SK-N-SH (cell line): ENCODE measurements around the gene OAF.

Source experiments
- CHD2 ChIP-seq: fragments of 150-350 bp; IDR thresholded peaks from 2 replicates; pipeline ENCODE4 v1.6.1; 2018; ENCODE audit warnings: low read length; ENCODE audit not compliant: partially characterized antibody
- JUND ChIP-seq: IDR thresholded peaks from 2 replicates; pipeline ENCODE4 v1.4.0; 2012
- NRF1 ChIP-seq: IDR thresholded peaks from 2 replicates; pipeline ENCODE4 v1.6.1; 2012; ENCODE audit warnings: low read depth, mild to moderate bottlenecking, low read length
- POLR2AphosphoS5 ChIP-seq: IDR thresholded peaks from 2 replicates; pipeline ENCODE4 v1.6.1; 2012; ENCODE audit warnings: low read depth, low read length
- RAD21 ChIP-seq: IDR thresholded peaks from 2 replicates; pipeline ENCODE4 v1.6.1; 2012; ENCODE audit warnings: mild to moderate bottlenecking, low read length
- TCF12 ChIP-seq: IDR thresholded peaks from 2 replicates; pipeline ENCODE4 v1.4.0; 2012
- TF ChIP-seq, protein P1 (sequence below): fragments of 200-600 bp; sonication (generic); IDR thresholded peaks from 2 replicates; pipeline ENCODE4 v1.6.1; 2017; ENCODE audit warnings: antibody characterized with exemption, mild to moderate bottlenecking, moderate library complexity
- TF ChIP-seq, protein P2 (sequence below): IDR thresholded peaks from 2 replicates; pipeline ENCODE4 v1.4.0; 2012; ENCODE audit warnings: low read depth, borderline replicate concordance

DNA sequence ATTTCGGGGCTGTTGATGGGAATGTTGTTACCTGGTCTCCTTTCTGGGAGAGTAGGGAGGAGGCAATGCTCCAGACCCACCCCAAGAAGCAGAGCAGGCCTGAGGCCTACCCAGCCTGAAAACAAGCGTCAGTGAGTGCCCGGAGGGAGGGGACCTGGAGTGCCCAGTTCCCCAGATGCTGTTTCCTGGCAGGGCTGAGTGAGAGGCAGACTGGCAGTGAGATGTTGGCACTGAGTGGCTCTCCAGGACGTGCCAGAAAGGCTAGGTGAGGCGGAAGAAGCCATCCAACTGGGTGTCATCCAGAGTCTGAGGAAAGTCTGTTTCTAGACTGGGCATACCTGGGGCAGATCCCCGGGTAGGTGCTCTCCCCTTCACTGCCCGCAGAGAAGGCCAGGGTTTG, 30.4 kb downstream of the OAF start:
- TF ChIP-seq CHD2 (no peak), NRF1 (no peak), RAD21 (no peak), JUND (no peak), POLR2AphosphoS5 (no peak), TCF12 (no peak)
- TF ChIP-seq, protein P1, sequence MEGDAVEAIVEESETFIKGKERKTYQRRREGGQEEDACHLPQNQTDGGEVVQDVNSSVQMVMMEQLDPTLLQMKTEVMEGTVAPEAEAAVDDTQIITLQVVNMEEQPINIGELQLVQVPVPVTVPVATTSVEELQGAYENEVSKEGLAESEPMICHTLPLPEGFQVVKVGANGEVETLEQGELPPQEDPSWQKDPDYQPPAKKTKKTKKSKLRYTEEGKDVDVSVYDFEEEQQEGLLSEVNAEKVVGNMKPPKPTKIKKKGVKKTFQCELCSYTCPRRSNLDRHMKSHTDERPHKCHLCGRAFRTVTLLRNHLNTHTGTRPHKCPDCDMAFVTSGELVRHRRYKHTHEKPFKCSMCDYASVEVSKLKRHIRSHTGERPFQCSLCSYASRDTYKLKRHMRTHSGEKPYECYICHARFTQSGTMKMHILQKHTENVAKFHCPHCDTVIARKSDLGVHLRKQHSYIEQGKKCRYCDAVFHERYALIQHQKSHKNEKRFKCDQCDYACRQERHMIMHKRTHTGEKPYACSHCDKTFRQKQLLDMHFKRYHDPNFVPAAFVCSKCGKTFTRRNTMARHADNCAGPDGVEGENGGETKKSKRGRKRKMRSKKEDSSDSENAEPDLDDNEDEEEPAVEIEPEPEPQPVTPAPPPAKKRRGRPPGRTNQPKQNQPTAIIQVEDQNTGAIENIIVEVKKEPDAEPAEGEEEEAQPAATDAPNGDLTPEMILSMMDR, result no peak
- TF ChIP-seq, protein P2, sequence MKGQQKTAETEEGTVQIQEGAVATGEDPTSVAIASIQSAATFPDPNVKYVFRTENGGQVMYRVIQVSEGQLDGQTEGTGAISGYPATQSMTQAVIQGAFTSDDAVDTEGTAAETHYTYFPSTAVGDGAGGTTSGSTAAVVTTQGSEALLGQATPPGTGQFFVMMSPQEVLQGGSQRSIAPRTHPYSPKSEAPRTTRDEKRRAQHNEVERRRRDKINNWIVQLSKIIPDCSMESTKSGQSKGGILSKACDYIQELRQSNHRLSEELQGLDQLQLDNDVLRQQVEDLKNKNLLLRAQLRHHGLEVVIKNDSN, result no peak
